Measurements from ENCODE around the gene NT5M.

Gene NT5M

GRCh38 chr17:17348872-17349723 is 45.9 kb downstream of the NT5M start:
- Histone ChIP-seq H2AFZ (ENCODE audit: insufficient read depth, low read length, poor library complexity) (no peak overlapping the region), H3K4ac (ENCODE audit: low read depth, low read length) (no peak overlapping the region), H3K4me1 (ENCODE audit: control insufficient read depth in 1 of 2, insufficient read depth in 2 of 2, low read length in 2 of 2) (peaks cover 27 to 28% of the 10 kb centered on the region in 2 experiments), H3K4me2 (ENCODE audit: low read length) (no peak overlapping the region), H4K91ac (ENCODE audit: low read depth, low read length) (peak overlapping the region; percentile 0), H3K79me2 (ENCODE audit: control insufficient read depth, insufficient read depth, low read length, poor library complexity) (no peaks in the 10 kb centered on the region), H3K36me3 (ENCODE audit: control insufficient read depth in 1 of 2, insufficient read depth in 2 of 2, low read length in 2 of 2) (no peaks in the 10 kb centered on the region), H4K8ac (ENCODE audit: low read depth, low read length) (no peak overlapping the region), H3K18ac (ENCODE audit: low read length) (no peak overlapping the region), H2BK5ac (ENCODE audit: low read depth, low read length, poor library complexity) (no peak overlapping the region), H2AK5ac (ENCODE audit: low read length) (no peak overlapping the region), H3K4me3 (ENCODE audit: low read depth, low read length) (no peak overlapping the region), H3K9ac (ENCODE audit: low read length) (no peak overlapping the region), H3K23ac (ENCODE audit: low read length) (no peak overlapping the region), H3K14ac (ENCODE audit: low read length) (no peak overlapping the region), H4K12ac (ENCODE audit: low read depth, low read length) (no peak overlapping the region), H3K27me3 (ENCODE audit: insufficient read depth, low read length) (no peaks in the 10 kb centered on the region), H3K27ac (ENCODE audit: low read depth, low read length) (no peak overlapping the region), H3K79me1 (ENCODE audit: low read length) (peaks cover 5% of the 10 kb centered on the region), H2BK120ac (ENCODE audit: insufficient read depth, low read length, poor library complexity) (no peak overlapping the region), H2BK12ac (ENCODE audit: low read length) (no peak overlapping the region), H3K9me3 (ENCODE audit: insufficient read depth, low read depth, low read length) (no peaks in the 10 kb centered on the region)
- DNase-seq, result peak in 1 of 2 donors; percentile 13
- no CpG with 5 or more reads among the region's 11 CpGs for WGBS (ENCODE audit: extremely low coverage, insufficient coverage, insufficient read length)

DNA sequence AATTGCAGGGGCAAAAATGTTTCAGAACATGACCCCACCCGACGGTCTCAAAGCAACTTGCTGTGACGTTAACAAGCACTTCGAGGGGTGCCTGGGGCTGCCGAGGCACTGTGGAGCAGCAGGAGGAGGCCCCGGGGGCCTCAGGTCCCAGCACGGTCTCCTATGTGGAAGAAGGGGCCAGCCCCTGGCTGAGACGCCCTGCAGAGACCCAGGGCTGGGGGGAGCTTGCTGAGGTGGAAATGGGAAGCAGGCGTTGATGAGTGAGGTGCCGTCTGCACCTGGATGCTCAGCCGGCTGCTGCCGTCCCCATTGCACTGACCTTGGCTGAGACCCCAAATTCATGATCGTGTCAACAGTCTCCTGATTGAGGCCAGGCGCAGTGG is 46.5 kb downstream of the NT5M start:
- Histone ChIP-seq H3K4me1 (ENCODE audit: control insufficient read depth in 1 of 2, insufficient read depth in 2 of 2, low read length in 2 of 2) (peaks cover 27 to 28% of the 10 kb centered on the region in 2 experiments), H3K36me3 (ENCODE audit: control insufficient read depth in 1 of 2, insufficient read depth in 2 of 2, low read length in 2 of 2) (no peaks in the 10 kb centered on the region), H3K9me3 (ENCODE audit: insufficient read depth, low read depth, low read length) (no peaks in the 10 kb centered on the region), H2BK5ac (ENCODE audit: low read depth, low read length, poor library complexity) (no peak overlapping the region), H2BK120ac (ENCODE audit: insufficient read depth, low read length, poor library complexity) (no peak overlapping the region), H3K27ac (ENCODE audit: low read depth, low read length) (no peak overlapping the region), H2AFZ (ENCODE audit: insufficient read depth, low read length, poor library complexity) (no peak overlapping the region), H3K4ac (ENCODE audit: low read depth, low read length) (no peak overlapping the region), H4K91ac (ENCODE audit: low read depth, low read length) (peak overlapping the region; percentile 10), H3K18ac (ENCODE audit: low read length) (no peak overlapping the region), H4K8ac (ENCODE audit: low read depth, low read length) (no peak overlapping the region), H3K79me2 (ENCODE audit: control insufficient read depth, insufficient read depth, low read length, poor library complexity) (no peaks in the 10 kb centered on the region), H3K27me3 (ENCODE audit: insufficient read depth, low read length) (no peaks in the 10 kb centered on the region), H4K12ac (ENCODE audit: low read depth, low read length) (no peak overlapping the region), H3K79me1 (ENCODE audit: low read length) (peaks cover 5% of the 10 kb centered on the region), H3K4me2 (ENCODE audit: low read length) (no peak overlapping the region), H3K23ac (ENCODE audit: low read length) (no peak overlapping the region), H3K14ac (ENCODE audit: low read length) (no peak overlapping the region), H2AK5ac (ENCODE audit: low read length) (no peak overlapping the region), H2BK12ac (ENCODE audit: low read length) (no peak overlapping the region), H3K4me3 (ENCODE audit: low read depth, low read length) (no peak overlapping the region), H3K9ac (ENCODE audit: low read length) (no peak overlapping the region)
- no peak for DNase-seq
- WGBS (ENCODE audit: extremely low coverage, insufficient coverage, insufficient read length), result no CpG with 5 or more reads among the region's 14 CpGs

DNA sequence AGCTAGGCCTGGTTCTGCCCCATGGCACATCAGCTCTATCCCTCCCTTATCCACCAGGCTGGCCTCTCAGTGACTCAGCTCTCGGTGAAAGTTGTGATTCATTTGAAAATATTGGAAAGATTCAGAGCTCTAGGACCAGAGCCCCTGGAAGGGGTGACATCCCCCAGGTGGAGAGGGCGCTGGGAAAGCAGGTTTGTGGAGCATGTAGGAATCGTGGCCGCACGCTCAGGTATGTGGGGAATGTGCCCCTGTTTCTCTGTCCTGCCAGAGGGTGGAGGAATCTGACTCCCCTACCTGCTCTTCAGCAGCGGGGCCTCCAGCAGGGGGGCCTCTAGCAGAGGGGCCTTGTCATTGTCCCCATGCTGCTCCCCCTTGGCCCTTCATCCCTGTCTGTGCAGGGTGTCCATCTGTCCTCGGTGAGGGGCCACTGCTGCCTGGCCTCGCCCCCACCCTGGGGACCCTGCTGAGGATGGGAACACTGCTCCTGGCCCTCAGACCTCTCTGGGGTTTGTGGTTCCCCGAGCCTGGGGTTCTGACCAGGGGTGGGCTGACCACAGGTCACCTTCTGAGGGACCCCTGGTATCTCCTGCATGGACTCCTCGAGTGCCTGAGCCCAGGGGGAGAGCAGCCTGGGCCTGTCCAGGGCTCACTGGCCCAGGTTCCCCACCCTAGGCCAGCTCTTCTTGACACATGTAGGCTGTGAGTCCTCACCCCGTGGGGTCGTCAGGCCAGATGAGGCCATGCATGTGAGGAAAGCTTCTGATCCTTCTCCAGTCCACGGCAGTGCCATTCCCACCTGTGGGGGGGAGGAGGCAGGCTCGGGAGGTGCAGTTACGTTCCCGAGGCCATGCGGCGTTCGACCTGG is 47.5 kb downstream of the NT5M start:
- no CpG with 5 or more reads among the region's 19 CpGs for WGBS (ENCODE audit: extremely low coverage, insufficient coverage, insufficient read length)
- Histone ChIP-seq H3K9me3 (ENCODE audit: insufficient read depth, low read depth, low read length) (no peaks in the 10 kb centered on the region), H3K79me2 (ENCODE audit: control insufficient read depth, insufficient read depth, low read length, poor library complexity) (no peaks in the 10 kb centered on the region), H3K27me3 (ENCODE audit: insufficient read depth, low read length) (no peaks in the 10 kb centered on the region), H2BK120ac (ENCODE audit: insufficient read depth, low read length, poor library complexity) (no peak overlapping the region), H3K79me1 (ENCODE audit: low read length) (peaks cover 5% of the 10 kb centered on the region), H3K4ac (ENCODE audit: low read depth, low read length) (no peak overlapping the region), H2BK12ac (ENCODE audit: low read length) (no peak overlapping the region), H3K4me1 (ENCODE audit: control insufficient read depth in 1 of 2, insufficient read depth in 2 of 2, low read length in 2 of 2) (peaks cover 27 to 28% of the 10 kb centered on the region in 2 experiments), H3K4me2 (ENCODE audit: low read length) (no peak overlapping the region), H3K14ac (ENCODE audit: low read length) (peak overlapping the region; percentile 21), H3K9ac (ENCODE audit: low read length) (no peak overlapping the region), H4K12ac (ENCODE audit: low read depth, low read length) (no peak overlapping the region), H2AK5ac (ENCODE audit: low read length) (no peak overlapping the region), H3K23ac (ENCODE audit: low read length) (no peak overlapping the region), H4K91ac (ENCODE audit: low read depth, low read length) (peak overlapping the region; percentile 40), H2AFZ (ENCODE audit: insufficient read depth, low read length, poor library complexity) (no peak overlapping the region), H4K8ac (ENCODE audit: low read depth, low read length) (no peak overlapping the region), H3K36me3 (ENCODE audit: control insufficient read depth in 1 of 2, insufficient read depth in 2 of 2, low read length in 2 of 2) (no peaks in the 10 kb centered on the region), H3K4me3 (ENCODE audit: low read depth, low read length) (no peak overlapping the region), H3K27ac (ENCODE audit: low read depth, low read length) (no peak overlapping the region), H3K18ac (ENCODE audit: low read length) (no peak overlapping the region), H2BK5ac (ENCODE audit: low read depth, low read length, poor library complexity) (no peak overlapping the region)
- peak in 1 of 2 donors; percentile 14 for DNase-seq

GRCh38 chr17:17351356-17351891 is 48.3 kb downstream of the NT5M start:
- Histone ChIP-seq H3K27ac (ENCODE audit: low read depth, low read length) (no peak overlapping the region), H3K14ac (ENCODE audit: low read length) (no peak overlapping the region), H3K9me3 (ENCODE audit: insufficient read depth, low read depth, low read length) (no peaks in the 10 kb centered on the region), H2AFZ (ENCODE audit: insufficient read depth, low read length, poor library complexity) (no peak overlapping the region), H3K18ac (ENCODE audit: low read length) (no peak overlapping the region), H4K8ac (ENCODE audit: low read depth, low read length) (no peak overlapping the region), H4K91ac (ENCODE audit: low read depth, low read length) (no peak overlapping the region), H3K79me2 (ENCODE audit: control insufficient read depth, insufficient read depth, low read length, poor library complexity) (no peaks in the 10 kb centered on the region), H2BK120ac (ENCODE audit: insufficient read depth, low read length, poor library complexity) (no peak overlapping the region), H3K79me1 (ENCODE audit: low read length) (peaks cover 5% of the 10 kb centered on the region), H3K4ac (ENCODE audit: low read depth, low read length) (no peak overlapping the region), H3K36me3 (ENCODE audit: control insufficient read depth in 1 of 2, insufficient read depth in 2 of 2, low read length in 2 of 2) (no peaks in the 10 kb centered on the region), H3K27me3 (ENCODE audit: insufficient read depth, low read length) (no peaks in the 10 kb centered on the region), H3K23ac (ENCODE audit: low read length) (no peak overlapping the region), H3K4me2 (ENCODE audit: low read length) (no peak overlapping the region), H3K4me1 (ENCODE audit: control insufficient read depth in 1 of 2, insufficient read depth in 2 of 2, low read length in 2 of 2) (peaks cover 27 to 28% of the 10 kb centered on the region in 2 experiments), H2BK5ac (ENCODE audit: low read depth, low read length, poor library complexity) (no peak overlapping the region), H2AK5ac (ENCODE audit: low read length) (no peak overlapping the region), H2BK12ac (ENCODE audit: low read length) (no peak overlapping the region), H4K12ac (ENCODE audit: low read depth, low read length) (no peak overlapping the region), H3K9ac (ENCODE audit: low read length) (no peak overlapping the region), H3K4me3 (ENCODE audit: low read depth, low read length) (no peak overlapping the region)
- WGBS (ENCODE audit: extremely low coverage, insufficient coverage, insufficient read length), result no CpG with 5 or more reads among the region's 16 CpGs
- DNase-seq, result no peak
